Measurements from ENCODE around the gene TCF4.

TCF4 gene

GRCh38 chr18:55219823-55220222 lies 368.2 kb downstream of the TCF4 start:
- no peak for TF ChIP-seq CTCF (IDR thresholded peaks at IDR 0.05; ENCODE audit: borderline replicate concordance, insufficient read depth, low read depth, low read length)
- H3K4me3 ChIP-seq (ENCODE audit: low read depth, low read length) = no peak overlapping the region

GRCh38 chr18:55219059-55219458 lies 368.9 kb downstream of the TCF4 start:
- no peak for TF ChIP-seq CTCF (IDR thresholded peaks at IDR 0.05; ENCODE audit: borderline replicate concordance, insufficient read depth, low read depth, low read length)
- no peak overlapping the region for H3K4me3 ChIP-seq (ENCODE audit: low read depth, low read length)

GRCh38 chr18:55214969-55215368 lies 373.0 kb downstream of the TCF4 start:
- no peak for TF ChIP-seq CTCF (IDR thresholded peaks at IDR 0.05; ENCODE audit: borderline replicate concordance, insufficient read depth, low read depth, low read length)
- H3K4me3 ChIP-seq (ENCODE audit: low read depth, low read length) = no peak overlapping the region

- TF ChIP-seq CTCF (IDR thresholded peaks at IDR 0.05; ENCODE audit: borderline replicate concordance, insufficient read depth, low read depth, low read length) = no peak
- no peak overlapping the region for H3K4me3 ChIP-seq (ENCODE audit: low read depth, low read length)
Measured at GRCh38 chr18:55214534-55214933, 373.5 kb downstream of the TCF4 start.

- no peak overlapping the region for H3K4me3 ChIP-seq (ENCODE audit: low read depth, low read length)
- TF ChIP-seq CTCF (IDR thresholded peaks at IDR 0.05; ENCODE audit: borderline replicate concordance, insufficient read depth, low read depth, low read length) = no peak
Measured at GRCh38 chr18:55213586-55213985, 374.4 kb downstream of the TCF4 start.

GRCh38 chr18:55206927-55207326 lies 381.1 kb downstream of the TCF4 start:
- H3K4me3 ChIP-seq (ENCODE audit: low read depth, low read length) = no peak overlapping the region
- TF ChIP-seq CTCF (IDR thresholded peaks at IDR 0.05; ENCODE audit: borderline replicate concordance, insufficient read depth, low read depth, low read length) = no peak

- no peak overlapping the region for H3K4me3 ChIP-seq (ENCODE audit: low read depth, low read length)
- TF ChIP-seq CTCF (IDR thresholded peaks at IDR 0.05; ENCODE audit: borderline replicate concordance, insufficient read depth, low read depth, low read length) = no peak
Measured at GRCh38 chr18:55202232-55202917, 385.6 kb downstream of the TCF4 start.
